GM21717 (cell line): ENCODE results near the gene USP53.
A peak's percentile ranks its signal among the peaks of the same experiment; 100 is the strongest.
"Not testable (repeated sequence)": the region's sequence is repeated elsewhere in the genome, so short reads cannot be mapped to it uniquely, and the experiment has no call there.

Experiments
- ATAC-seq: cut with Tn5 transposase; IDR thresholded peaks from one replicate; pipeline ENCODE4 v1.9.1; 2021; ENCODE audit warnings: mild to moderate bottlenecking, moderate library complexity; ENCODE audit not compliant: unreplicated experiment

The USP53 gene

DNA sequence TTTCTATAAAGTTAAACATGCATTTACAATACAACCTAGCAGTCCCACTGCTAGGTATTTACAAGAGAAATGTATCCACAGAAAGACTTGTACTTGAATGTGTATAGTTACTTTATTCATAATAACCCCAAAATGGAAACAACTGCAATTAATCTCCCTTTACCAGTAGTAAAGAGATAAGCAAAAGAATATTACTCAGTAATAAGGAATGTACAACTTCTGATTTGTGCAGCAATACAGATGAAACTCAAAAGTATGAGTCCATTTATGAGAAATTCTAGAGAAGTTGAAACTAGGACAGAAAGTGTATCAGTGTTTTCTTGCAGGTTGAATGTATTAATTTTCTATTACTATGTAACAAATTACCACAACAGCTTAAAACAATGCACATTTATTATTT lies 15.2 kb downstream of the USP53 start:
- no peak for ATAC-seq

DNA sequence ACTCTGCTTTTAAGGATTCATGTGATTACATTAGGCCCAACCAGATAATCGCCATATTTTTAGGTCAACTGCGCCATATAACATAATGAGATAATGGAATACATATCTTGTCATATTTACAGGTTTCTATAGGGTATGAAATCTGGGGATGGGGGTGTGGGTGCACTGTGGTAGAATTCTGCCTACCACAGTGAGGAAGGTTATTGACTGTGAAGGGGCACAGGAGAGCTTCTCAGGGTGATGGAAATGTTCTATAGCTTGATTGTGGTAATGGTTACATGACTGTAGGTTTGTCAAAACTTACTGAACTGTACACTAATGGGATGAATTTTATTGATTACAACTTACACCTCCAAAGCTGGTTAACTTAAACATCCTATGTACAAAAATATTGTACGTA lies 15.9 kb downstream of the USP53 start:
- ATAC-seq: no peak

DNA sequence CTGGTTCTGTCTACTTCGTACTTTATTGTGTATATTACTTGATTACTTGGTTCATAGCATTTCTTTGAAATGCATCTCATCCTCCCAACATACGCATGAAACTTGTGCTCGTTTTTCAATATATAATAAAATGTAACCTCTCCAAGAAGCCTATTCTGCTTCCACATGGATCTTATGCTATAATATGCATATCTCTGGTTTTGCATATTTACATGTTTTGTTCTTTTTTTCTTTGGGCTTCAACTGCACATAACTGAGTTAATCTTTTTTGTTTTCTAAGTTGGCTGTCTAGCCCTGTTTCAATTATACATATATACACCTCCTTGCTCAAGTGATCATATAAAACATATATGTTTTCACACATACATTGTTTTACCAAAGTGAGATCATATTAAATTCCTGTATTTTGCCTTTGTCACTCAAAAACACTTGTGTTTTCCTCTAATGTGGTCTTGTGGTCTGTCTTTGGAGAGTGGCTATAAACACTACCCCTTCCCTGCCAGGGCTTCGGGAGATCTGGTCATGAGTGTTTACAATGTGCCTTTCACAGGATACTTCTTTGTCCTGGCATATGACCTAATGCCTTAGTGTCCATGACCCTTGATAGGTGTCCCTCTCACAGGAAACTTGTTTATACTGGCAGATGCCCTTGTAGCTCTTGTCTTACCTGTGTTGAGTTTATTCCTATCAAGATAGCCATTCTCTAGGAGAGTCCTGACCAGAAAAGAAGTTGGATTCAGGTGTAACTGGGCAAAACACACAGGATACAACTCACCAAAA lies 17.6 kb downstream of the USP53 start:
- no peak for ATAC-seq

DNA sequence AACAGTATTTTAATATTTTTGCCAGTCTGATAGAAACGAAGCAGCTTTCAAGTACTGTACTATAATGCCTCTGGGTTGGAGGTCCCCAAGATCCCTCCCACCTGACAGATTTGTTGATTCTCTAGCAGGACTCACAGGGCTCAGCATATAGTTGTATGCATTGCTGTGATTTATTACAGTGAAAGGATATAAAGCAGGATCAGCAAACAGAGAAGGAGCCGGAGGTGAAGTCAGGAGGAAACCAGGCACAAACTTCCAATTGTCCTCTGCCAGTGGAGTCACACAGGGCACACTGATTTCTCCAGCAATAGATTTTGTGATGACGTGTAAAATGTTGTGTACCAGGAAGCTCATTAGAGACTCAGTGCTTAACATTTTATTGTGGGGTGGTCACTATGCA lies 19.0 kb downstream of the USP53 start:
- ATAC-seq: no peak

DNA sequence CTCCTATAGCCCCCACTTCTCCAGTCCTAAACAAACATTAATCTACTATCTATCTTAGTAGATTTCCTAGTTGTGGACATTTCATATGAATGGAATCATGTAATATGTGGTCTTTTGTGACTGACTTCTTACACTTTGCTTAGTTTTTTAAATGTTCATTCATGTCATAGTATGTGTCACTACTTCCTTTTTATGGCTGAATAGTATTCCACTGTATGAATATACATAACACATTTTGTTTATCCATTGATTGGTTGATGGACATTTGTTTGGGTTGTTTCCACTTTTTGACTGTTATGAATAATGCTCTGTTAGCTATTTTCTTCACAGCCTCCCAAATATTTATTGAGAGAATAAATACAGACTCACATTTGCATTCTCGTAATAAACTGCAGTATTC lies 19.8 kb downstream of the USP53 start:
- ATAC-seq: no peak

DNA sequence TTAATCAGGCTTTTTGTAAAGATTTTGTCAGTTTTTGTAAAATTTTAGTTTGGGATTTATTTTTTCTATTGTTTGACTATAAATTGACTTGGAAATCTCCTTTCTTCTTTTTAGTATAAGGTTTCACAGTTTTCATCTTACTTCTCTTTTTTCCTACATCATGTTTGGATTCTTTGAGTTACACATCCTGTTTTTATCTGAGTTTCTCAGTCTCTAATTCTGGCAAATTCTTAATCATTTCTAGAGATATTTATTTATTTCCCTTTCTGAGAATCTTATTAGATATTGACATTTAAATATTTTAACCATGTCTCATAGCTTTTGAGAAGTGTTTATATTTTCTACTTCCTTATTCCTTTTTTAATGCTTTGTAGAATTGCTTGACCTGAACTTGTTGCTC lies 20.7 kb downstream of the USP53 start:
- ATAC-seq: no peak

DNA sequence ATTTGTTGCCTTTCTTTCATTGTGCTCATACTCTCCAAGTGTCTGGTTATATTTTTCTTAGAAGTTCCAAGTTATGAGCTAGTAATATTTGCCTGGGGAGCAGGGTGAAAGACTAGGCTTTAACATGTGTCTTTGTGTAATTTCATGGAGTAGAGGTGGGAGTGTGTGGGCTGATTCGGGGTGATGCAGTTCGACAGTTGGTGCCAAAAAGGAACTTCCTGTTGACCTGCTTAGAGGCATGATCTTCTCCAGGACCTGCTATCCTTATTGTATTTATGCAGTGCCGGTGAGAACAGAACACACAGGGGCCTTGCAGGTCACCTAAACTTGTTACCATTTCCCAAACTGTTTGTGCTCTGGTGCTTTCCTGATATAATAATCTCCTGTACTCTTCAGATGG lies 21.2 kb downstream of the USP53 start:
- no peak for ATAC-seq

DNA sequence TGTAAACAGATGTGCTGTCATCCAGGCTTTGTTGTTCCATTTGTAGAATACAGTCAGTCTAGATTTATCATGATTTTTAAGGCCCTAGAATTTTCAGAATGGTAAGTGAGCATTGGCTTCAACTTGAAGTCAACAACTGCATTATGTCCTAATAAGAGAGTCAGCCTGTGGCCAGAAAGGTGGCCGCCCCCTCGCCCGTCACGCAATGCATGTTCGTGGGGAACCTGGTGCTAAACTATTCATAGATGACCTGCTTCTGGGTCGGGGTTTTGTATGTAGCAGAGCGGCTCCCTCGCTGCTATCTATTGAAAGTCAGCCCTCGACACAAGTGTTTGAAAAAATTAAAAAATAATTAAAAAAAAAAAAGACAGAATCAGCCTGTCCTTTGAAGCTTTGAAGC lies 24.7 kb downstream of the USP53 start:
- ATAC-seq: no peak

DNA sequence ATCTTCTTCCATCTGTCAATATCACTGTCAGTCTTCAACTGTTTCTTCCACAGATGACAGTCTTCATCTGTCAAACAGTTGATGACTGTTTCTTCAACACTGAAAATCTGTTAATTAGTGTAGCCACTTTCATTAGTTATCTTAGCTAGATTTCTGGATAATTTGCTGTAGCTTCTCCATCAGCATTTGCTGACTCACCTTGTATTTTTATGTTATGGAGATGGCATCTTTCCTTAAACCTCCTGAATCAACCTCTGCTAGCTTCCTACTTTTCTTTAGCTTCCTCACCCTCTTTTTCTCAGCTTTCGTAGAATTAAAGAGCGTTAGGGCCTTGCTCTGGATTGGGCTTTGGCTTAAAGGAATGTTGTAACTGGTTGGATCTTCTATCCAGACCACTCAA lies 25.1 kb downstream of the USP53 start:
- no peak for ATAC-seq

DNA sequence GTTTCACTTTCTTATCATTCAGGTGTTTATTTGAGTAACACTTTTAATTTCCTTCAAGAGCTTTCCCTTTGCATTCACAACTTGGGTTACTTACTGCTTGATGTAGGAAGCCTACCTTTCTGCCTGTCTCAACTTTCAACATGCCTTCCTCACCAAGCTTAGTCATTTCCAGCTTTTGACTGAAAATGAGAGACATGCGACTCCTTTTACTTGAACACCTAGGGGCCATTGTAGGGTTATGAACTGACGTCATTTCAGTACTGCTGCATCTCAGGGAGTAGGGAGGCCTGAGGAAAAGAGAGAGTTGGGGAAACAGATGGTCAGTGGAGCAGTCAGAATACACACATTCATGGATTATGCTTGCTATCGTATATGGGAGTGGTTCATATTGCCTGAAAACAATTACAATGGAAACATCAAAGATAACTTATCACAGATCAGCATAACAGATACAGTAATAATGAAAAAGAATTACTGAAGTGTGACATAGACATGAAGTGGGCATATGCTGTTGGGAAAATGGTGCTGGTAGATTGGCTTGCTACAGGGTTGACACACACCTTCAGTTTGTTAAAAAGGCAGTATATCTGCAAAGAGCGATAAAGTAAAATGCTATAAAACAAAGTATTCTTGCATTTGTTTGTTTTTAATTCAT lies 25.7 kb downstream of the USP53 start:
- ATAC-seq: peak; percentile 99

DNA sequence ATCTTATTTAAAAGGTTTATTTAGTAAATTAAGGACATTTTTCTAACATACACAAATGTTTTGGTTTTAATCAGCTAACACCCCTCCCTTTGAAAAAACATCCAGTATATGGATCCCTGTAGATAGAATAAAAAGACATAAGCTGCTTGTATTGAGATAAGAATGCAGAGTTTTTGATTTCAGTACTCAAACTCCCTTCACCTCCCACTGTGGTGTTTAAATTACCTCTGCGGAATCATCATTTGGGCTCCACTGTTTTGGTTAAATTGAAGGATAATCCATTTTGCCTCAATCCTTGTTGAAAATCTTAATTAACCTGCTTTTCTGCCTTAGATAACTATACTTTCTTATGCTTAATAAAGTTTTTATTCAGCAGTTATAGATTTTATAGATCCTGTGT lies 27.6 kb downstream of the USP53 start:
- no peak for ATAC-seq

DNA sequence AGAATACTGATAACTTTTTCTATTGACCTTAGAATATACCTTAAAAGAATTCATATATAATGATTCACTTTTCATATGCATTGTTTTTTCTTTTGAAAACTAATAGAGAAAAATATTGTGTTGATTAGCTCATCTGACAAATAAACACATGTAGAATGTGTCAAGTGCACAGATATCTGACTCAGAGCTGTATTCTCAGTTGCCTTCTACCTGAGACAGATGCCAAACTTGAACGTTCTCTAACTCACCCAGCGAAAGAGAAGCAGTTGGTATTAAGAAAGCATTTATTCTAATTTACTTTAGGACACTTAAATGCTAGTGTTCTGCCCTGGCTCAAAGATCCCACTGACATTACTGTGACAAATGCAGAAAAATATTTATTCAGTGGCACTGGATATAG lies 28.1 kb downstream of the USP53 start:
- no peak for ATAC-seq

DNA sequence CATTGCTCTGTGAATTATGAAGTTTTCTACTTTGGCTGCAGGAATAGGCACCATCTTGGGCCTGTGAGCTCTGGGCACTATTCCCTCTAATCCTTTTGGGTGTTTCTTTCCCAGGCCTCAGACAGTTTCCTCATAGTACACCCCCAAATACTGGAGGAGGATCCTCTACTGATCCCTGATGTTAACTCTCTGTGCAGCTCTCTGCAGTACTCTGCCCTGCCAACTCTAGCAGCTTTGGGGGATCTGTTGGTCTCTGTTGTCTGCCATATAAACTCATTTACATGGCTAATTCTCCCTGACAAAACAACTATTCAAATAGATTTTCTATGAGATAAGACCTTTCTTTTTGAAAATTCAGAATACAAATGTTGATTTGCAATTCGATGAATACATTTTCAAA lies 29.9 kb downstream of the USP53 start:
- no peak for ATAC-seq

DNA sequence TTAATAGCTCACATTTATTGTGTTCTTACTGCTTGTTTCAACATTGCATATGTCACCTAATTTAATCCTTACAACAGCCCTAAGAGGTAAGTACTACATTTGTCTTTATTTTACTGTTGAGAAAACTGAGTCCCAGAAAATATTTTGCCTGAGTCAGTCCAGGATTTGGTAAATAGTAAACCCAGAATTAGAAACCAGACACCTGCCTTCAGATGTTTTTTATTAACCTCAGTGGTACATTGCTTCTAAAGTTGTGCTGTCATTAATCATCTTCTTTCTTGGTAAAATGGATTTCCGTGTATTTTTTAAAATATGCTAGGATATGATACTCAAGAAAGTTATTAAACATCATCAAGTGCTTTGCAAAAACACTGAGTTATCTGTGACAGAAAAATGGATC lies 31.4 kb downstream of the USP53 start:
- ATAC-seq: no peak

DNA sequence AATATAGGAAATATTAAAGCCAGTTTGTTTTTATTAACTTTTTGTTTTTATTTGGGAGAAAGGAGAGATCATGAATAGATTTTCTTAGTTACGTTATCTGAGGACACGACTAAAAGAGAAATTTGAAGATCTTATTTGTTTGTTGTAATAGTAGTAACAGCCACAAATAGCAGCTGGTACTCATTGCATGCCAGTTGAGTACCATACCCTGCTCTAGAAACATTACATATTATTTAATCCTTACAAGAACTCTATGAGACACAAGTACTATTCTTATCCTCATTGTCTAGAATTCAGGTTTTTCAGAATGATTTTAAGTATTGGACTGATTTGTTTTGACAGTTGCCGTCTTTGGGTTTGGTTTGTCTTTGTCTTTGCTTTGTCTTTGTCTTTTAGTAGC lies 31.8 kb downstream of the USP53 start:
- ATAC-seq: no peak

DNA sequence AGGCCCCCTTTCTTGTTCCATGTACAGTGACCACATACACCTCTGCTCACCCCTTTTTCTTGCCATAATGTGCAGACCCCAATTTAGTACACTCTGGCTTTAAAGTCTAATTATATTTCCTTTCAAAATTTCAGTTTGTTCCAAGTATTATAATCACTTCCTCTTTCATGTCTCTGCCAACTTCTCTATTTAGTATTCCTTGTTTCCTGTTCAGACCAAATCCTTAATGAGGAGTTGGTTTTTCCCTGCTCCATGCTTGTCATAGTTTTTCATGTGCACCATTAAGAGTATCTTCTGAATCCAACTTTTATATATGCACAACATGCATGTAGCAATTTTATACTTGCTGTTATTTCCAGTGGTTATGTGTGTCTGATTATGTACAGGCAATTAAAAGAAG lies 32.3 kb downstream of the USP53 start:
- no peak for ATAC-seq

DNA sequence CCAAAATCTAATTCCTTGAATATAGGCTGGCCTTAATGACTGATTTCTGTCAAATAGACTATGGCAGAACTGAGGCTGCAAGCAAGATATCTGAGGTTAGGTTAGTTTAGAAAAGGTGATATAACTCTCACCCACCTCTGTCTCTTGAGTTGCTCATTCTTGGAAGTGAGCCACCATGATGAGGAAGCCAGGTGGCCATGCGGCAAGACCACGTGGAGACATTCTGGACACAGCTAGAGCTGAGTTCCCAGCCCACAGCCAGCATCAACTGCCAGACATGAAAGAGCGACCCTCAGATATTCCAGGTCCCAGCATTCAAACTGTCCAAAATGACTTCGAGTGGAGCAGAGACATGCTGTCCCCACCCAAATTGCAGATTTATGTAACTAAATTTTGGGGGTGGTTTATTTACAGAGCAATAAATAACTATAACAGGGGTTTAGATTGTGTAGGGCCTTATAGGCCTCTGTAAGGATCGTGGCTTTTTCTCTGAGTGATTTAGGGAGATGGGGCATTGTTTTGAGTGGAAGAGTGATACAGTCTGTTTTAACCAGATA lies 33.7 kb downstream of the USP53 start:
- ATAC-seq: no peak

DNA sequence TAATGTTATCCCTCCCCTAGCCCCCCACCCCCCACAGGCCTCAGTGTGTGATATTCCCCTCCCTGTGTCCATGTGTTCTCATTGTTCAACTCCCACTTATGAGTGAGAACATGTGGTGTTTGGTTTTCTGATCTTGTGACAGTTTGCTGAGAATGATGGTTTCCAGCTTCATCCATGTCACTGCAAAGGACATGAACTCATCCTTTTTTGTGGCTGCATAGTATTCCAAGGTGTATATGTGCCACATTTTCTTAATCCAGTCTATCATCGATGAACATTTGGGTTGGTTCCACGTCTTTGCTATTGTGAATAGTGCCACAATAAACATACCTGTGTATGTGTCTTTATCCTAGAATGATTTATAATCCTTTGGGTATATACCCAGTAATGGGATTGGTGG lies 38.5 kb downstream of the USP53 start:
- ATAC-seq: not testable (repeated sequence)

DNA sequence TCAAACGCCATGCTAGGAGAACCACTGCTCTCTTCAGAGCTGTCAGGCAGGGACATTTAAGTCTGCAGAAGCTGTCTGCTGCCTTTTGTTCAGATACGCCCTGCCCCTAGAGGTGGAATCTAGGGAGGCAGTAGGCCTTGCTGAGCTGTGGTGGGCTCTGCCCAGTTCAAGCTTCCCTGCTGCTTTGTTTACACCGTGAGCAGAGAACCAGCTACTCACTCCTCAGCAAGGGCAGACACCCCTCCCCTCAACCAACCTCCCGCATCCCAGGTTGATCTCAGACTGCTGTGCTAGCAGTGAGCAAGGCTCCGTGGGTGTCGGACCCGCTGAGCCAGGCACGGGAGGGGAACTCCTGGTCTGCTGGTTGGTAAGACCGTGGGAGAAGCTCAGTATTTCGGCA lies 42.7 kb downstream of the USP53 start:
- not testable (repeated sequence) for ATAC-seq

DNA sequence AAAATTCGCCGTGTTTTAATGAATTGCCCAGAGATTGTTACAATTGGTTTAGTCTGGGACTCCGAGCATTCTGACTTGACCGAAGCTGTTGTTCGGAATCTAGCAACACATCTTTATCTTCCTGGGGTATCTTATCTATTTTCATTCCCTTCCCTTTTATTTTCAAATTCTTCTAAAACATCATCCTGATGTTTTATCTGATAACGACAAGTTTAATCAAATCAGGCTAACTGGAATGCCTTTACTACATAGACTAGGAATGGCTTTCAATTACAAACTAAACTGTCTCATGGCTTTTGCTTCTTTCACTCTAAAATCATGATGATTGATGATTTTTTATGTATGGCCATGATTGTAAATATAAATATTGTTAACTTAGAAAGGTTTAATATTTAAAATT lies 48.0 kb downstream of the USP53 start:
- no peak for ATAC-seq

DNA sequence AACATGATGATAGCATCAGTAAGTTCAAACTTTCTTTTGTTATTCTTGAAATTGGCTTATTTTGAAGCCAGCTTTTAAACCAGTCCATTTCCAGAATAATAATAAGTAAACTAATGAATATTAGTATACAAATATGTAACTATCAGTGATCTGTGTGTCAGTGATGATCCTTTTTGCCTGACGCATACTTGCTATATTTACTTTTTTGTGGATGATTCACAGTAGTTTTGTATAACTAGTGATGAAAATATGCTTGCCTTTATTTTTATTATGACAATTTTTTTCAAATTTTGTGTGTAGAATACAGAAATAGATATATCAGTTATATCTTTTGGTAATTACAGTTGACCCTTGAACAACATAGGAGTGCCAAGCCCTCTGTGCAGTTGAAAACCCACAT lies 49.5 kb downstream of the USP53 start:
- no peak for ATAC-seq

DNA sequence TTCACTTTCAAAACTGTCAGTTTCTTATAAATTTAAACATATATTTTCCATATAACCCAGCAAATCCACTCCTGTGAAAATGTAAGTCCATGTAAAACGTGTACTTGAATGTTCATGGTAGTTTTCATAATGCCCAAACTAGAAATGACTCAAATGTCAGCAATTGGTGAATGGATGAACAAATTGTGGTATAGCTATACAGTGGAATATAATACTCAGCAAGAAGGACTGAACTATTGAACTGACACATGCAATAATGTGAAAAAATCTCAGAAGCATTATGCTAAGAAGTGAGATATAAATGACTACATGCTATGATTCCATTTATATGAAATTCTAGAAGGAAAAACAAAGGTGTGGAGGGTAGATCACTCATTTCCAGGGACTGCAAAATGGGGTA lies 52.2 kb downstream of the USP53 start:
- no peak for ATAC-seq

DNA sequence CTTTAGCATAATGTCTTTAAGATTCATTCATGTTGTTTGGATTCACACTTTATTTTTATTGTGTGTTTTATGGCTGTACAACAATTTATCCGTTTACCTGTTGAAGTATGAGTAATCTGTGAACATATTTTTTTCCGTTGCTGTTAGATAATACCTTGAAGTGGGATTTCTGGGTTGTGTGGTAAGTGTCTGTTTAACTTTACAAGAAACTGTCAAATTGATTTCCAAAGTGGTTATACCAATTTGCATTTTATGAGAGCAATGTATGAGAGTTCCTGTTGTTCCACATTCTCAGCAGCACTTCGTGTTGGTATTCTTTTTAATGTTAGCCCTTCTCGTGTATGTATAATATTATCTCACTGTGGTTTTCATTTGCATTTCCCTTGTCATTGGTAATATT lies 53.6 kb downstream of the USP53 start:
- ATAC-seq: no peak
